Femur (tissue), 1 donor: Measurements from ENCODE around the gene KMT5C.
"Not testable (repeated sequence)": the region's sequence is repeated elsewhere in the genome, so short reads cannot be mapped to it uniquely, and the experiment has no call there.

Experiments used
- DNase-seq: peaks from one replicate; pipeline ENCODE4 v3.0.0-alpha.2; 2017

KMT5C gene

GRCh38 chr19:55319785-55320184 is 19.9 kb upstream of the KMT5C start:
- DNase-seq: peak; percentile 61

GRCh38 chr19:55320844-55321419 is 18.7 kb upstream of the KMT5C start:
- no peak for DNase-seq

- DNase-seq: no peak
Measured at GRCh38 chr19:55321466-55322137, 18.1 kb upstream of the KMT5C start.

- peak; percentile 18 for DNase-seq
Measured at GRCh38 chr19:55322204-55322885, 17.3 kb upstream of the KMT5C start.

- DNase-seq: no peak
Measured at GRCh38 chr19:55324662-55325061, 15.0 kb upstream of the KMT5C start.

GRCh38 chr19:55325172-55325571 is 14.5 kb upstream of the KMT5C start, which contains the start of gene TMEM150B:
Gene TMEM150B (minus strand): TSS chr19:55325341. CDS start chr19:55321036, 4,305 bp downstream.
- DNase-seq: peak; percentile 17

- DNase-seq: not testable (repeated sequence)
Measured at GRCh38 chr19:55328774-55329318, 10.8 kb upstream of the KMT5C start.

GRCh38 chr19:55329791-55330190 is 9.9 kb upstream of the KMT5C start:
- DNase-seq: not testable (repeated sequence)

- no peak for DNase-seq
Measured at GRCh38 chr19:55333870-55334269, 5.8 kb upstream of the KMT5C start.

- DNase-seq: no peak
Measured at GRCh38 chr19:55336101-55336500, 3.6 kb upstream of the KMT5C start.

- DNase-seq: peak; percentile 63
Measured at GRCh38 chr19:55339889-55340783, 460 bp downstream of the KMT5C start.

- DNase-seq: peak; percentile 56
Measured at GRCh38 chr19:55340784-55341147, 1.1 kb downstream of the KMT5C start.

- peak; percentile 89 for DNase-seq
Measured at GRCh38 chr19:55341171-55341588, 1.5 kb downstream of the KMT5C start.

GRCh38 chr19:55341595-55342531 is 2.2 kb downstream of the KMT5C start:
- no peak for DNase-seq

- peak; percentile 82 for DNase-seq
Measured at GRCh38 chr19:55344444-55344843, 4.8 kb downstream of the KMT5C start.

- no peak for DNase-seq
Measured at GRCh38 chr19:55345101-55345817, 5.6 kb downstream of the KMT5C start.

GRCh38 chr19:55345818-55346724 is 6.4 kb downstream of the KMT5C start:
- DNase-seq: peak; percentile 84

GRCh38 chr19:55346725-55347441 is 7.2 kb downstream of the KMT5C start:
- DNase-seq: no peak

GRCh38 chr19:55347442-55348009 is 7.8 kb downstream of the KMT5C start:
- no peak for DNase-seq
